ENCODE results near the gene CNIH3. TPM values are rescaled to one million over a fixed set of nuclear protein-coding genes. Genes with fewer than 3 reads are reported as not detected.

CNIH3 gene
- total RNA-seq, 5 donors from 2014 or later (not counting 1 experiment from before 2014, with no cell fraction given), result 2.3 to 3.6 (median 2.4) TPM

DNA sequence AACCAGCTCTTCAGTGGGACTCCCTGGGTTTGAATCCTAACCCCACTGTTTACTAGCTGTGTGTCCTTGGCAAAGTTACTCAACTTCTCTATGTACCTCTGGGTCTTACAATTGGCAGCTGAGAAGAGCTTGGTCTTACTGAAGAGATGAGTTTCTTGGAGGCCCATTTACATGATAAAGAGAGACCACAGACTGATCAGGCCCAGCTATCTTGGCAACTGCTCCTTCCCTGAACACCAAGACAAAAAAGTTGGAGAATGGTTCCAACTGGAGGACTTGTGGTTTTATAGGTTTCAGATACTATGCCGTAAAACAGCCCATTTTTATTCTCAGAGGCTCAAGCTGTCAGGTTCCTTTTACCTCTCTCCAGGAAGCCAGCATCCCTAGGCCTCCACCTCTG, 24.8 kb upstream of the CNIH3 start:
- POLR2A ChIA-PET, result no interaction called here
- H3K36me3 Mint-ChIP-seq, result peaks cover 4% of the 10 kb centered on the region

DNA sequence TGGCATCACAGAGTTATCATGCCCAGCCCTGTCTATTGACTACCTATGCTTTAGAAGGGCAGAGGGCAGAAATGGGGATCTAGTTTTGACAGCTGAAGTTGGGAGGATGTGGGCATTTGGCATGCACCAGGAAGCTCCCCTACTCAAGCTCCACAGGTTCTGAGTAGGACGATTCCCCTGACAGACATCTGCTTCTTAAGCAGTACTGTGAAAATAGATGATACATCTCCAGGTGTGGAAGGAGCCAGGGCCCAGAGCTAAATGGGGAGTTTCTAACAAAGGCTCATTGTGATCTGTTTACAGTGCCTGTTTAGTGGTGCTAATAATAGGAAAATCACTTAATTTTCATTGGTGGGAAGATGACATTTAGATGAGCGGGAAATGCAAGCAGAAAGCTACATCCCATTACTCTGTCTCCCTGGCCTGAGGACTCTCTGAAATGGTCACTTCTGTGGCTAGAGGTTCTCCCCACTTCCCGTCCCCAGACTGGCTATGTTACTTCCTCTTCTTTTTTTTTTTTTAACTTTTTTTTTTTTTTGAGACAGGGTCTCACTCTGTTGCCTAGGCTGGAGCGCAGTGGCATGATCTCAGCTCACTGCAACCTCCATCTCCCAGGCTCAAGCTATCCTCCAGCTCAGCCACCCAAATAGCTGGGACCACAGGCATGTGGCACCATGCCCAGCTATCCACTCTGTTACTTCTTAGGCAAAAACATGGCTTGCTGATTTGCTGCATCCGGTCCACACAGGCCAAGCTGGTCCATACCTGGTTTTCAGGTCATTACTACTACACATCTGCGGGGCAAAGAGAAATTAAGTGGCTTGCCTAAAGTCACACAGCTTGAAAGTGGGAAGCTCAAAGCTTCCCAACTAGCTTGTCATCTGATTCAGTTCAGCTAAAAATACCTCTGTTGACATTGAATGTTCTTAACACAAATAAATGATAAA, 23.2 kb upstream of the CNIH3 start:
- peaks cover 0 to 19% (median 0%) of the 10 kb centered on the region in 3 donors for H3K9me3 Mint-ChIP-seq
- no peak for ATAC-seq (replicated peaks in 1 of 4)

More for the DNA sequence above, 24.8 kb upstream of the CNIH3 start:
- WGBS (ENCODE audit: insufficient coverage), result no CpG with 5 or more reads among the region's 1 CpG
- Mint-ChIP-seq H3K4me3 (no peak overlapping the region), H3K27ac (no peak overlapping the region), H3K27me3 (no peaks in the 10 kb centered on the region), H3K9me3 (peaks cover 0 to 19% (median 0%) of the 10 kb centered on the region in 3 donors), H3K4me1 (peaks cover 0 to 2% (median 0%) of the 10 kb centered on the region in 3 donors)
- Histone ChIP-seq H3K27ac (ENCODE audit: low read length) (no peak overlapping the region), H3K4me3 (ENCODE audit: control insufficient read depth in 1 of 2, extremely low read depth in 1 of 2, low read length in 1 of 2) (no peak overlapping the region), H3K9me3 (no peaks in the 10 kb centered on the region), H3K4me1 (ENCODE audit: control insufficient read depth in 1 of 2, extremely low read depth in 1 of 2, insufficient read depth in 2 of 2, low read length in 2 of 2) (no peaks in the 10 kb centered on the region), H3K27me3 (replicated peaks in 1 of 2; ENCODE audit: control insufficient read depth in 2 of 2, extremely low read depth in 1 of 2, insufficient read depth in 2 of 2, low read length in 1 of 2) (no peaks in the 10 kb centered on the region), H3K36me3 (ENCODE audit: control insufficient read depth in 2 of 2, extremely low read depth in 1 of 2, insufficient read depth in 1 of 2, low read length in 1 of 2) (no peaks in the 10 kb centered on the region)
- DNase-seq (no peak), ATAC-seq (replicated peaks in 1 of 4) (no peak)
- CTCF ChIA-PET, result no interaction called here

DNA sequence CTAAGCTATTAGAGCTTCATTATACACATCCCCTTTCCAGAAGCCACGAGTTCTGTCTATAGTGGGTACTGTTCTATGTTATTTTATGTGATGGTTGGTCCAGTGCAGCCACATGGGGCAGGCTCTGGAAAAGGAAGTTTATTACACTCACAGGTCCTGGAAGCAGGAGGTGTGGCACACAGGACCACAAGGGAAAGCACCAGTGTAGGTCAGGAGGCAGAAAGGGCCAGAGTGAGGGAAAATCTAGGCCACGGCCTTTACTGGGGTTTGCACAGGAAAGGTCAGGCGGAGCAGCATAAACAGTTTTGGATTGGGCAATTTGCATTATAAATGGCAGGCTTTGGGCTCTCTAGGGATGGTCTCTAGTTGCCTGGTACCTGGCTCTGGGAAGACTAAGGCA, 21.8 kb upstream of the CNIH3 start:
- POLR2A ChIA-PET, result interaction anchor here in 1 of 2 donors (0.6 kb wide), 1 partner anchor 414 kb away, joined by 6 read pairs; no protein-coding TSS in a partner anchor
- H3K27me3 ChIP-seq (replicated peaks in 1 of 2; ENCODE audit: control insufficient read depth in 2 of 2, extremely low read depth in 1 of 2, insufficient read depth in 2 of 2, low read length in 1 of 2), result no peaks in the 10 kb centered on the region
- Mint-ChIP-seq H3K4me3 (no peak overlapping the region), H3K27ac (no peak overlapping the region), H3K27me3 (no peaks in the 10 kb centered on the region), H3K9me3 (peaks cover 0 to 11% (median 0%) of the 10 kb centered on the region in 3 donors), H3K36me3 (no peaks in the 10 kb centered on the region), H3K4me1 (peaks cover 0 to 2% (median 0%) of the 10 kb centered on the region in 3 donors)
- H3K4me1 ChIP-seq (ENCODE audit: control insufficient read depth in 1 of 2, extremely low read depth in 1 of 2, insufficient read depth in 2 of 2, low read length in 2 of 2), result no peaks in the 10 kb centered on the region
- no peak overlapping the region for H3K27ac ChIP-seq (ENCODE audit: low read length)
- no peak for ATAC-seq (replicated peaks in 1 of 4)
- H3K36me3 ChIP-seq (ENCODE audit: control insufficient read depth in 2 of 2, extremely low read depth in 1 of 2, insufficient read depth in 1 of 2, low read length in 1 of 2), result no peaks in the 10 kb centered on the region
- 100% methylated on average over 2 of the region's 3 CpGs for WGBS (ENCODE audit: insufficient coverage)
- no peak for DNase-seq
- H3K4me3 ChIP-seq (ENCODE audit: control insufficient read depth in 1 of 2, extremely low read depth in 1 of 2, low read length in 1 of 2), result no peak overlapping the region
- CTCF ChIA-PET, result no interaction called here
- H3K9me3 ChIP-seq, result no peaks in the 10 kb centered on the region

More for the DNA sequence above, 23.2 kb upstream of the CNIH3 start:
- Mint-ChIP-seq H3K36me3 (no peaks in the 10 kb centered on the region), H3K4me3 (no peak overlapping the region), H3K27me3 (no peaks in the 10 kb centered on the region), H3K4me1 (peaks cover 0 to 2% (median 0%) of the 10 kb centered on the region in 3 donors), H3K27ac (no peak overlapping the region)
- ChIA-PET CTCF (interaction anchor here in 1 of 2 donors (0.8 kb wide), 1 partner anchor 28 kb away, joined by 3 read pairs; no protein-coding TSS in a partner anchor), POLR2A (no interaction called here)
- Histone ChIP-seq H3K4me3 (ENCODE audit: control insufficient read depth in 1 of 2, extremely low read depth in 1 of 2, low read length in 1 of 2) (no peak overlapping the region), H3K9me3 (no peaks in the 10 kb centered on the region), H3K27ac (ENCODE audit: low read length) (no peak overlapping the region), H3K36me3 (ENCODE audit: control insufficient read depth in 2 of 2, extremely low read depth in 1 of 2, insufficient read depth in 1 of 2, low read length in 1 of 2) (no peaks in the 10 kb centered on the region), H3K4me1 (ENCODE audit: control insufficient read depth in 1 of 2, extremely low read depth in 1 of 2, insufficient read depth in 2 of 2, low read length in 2 of 2) (no peaks in the 10 kb centered on the region), H3K27me3 (replicated peaks in 1 of 2; ENCODE audit: control insufficient read depth in 2 of 2, extremely low read depth in 1 of 2, insufficient read depth in 2 of 2, low read length in 1 of 2) (no peaks in the 10 kb centered on the region)
- WGBS (ENCODE audit: insufficient coverage), result 93% methylated on average over 3 of the region's 6 CpGs
- no peak for DNase-seq

DNA sequence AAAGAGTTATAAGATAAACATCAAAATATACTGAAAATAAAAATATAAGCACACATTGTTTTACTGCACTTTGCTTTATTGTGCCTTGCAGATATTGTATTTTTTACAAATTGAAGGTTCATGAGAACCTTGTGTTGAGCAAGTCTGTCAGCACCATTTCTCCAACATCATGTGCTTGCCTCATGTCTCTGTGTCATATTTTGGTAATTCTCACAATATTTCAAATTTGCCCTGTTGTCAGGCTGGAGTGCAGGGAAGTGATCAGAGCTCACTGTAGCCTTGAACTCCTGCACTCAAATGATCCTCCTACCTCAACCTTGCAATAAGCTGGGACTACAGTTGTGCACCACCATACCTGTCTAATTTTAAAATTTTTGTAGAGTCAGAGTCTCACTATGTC, 21.3 kb upstream of the CNIH3 start:
- Mint-ChIP-seq H3K4me1 (peaks cover 0 to 2% (median 0%) of the 10 kb centered on the region in 3 donors), H3K4me3 (no peak overlapping the region), H3K27me3 (no peaks in the 10 kb centered on the region), H3K36me3 (no peaks in the 10 kb centered on the region), H3K9me3 (peaks cover 0 to 9% (median 0%) of the 10 kb centered on the region in 3 donors), H3K27ac (no peak overlapping the region)
- Histone ChIP-seq H3K36me3 (ENCODE audit: control insufficient read depth in 2 of 2, extremely low read depth in 1 of 2, insufficient read depth in 1 of 2, low read length in 1 of 2) (no peaks in the 10 kb centered on the region), H3K27me3 (replicated peaks in 1 of 2; ENCODE audit: control insufficient read depth in 2 of 2, extremely low read depth in 1 of 2, insufficient read depth in 2 of 2, low read length in 1 of 2) (no peaks in the 10 kb centered on the region), H3K27ac (ENCODE audit: low read length) (no peak overlapping the region), H3K9me3 (no peaks in the 10 kb centered on the region), H3K4me3 (ENCODE audit: control insufficient read depth in 1 of 2, extremely low read depth in 1 of 2, low read length in 1 of 2) (no peak overlapping the region), H3K4me1 (ENCODE audit: control insufficient read depth in 1 of 2, extremely low read depth in 1 of 2, insufficient read depth in 2 of 2, low read length in 2 of 2) (no peaks in the 10 kb centered on the region)
- no peak for ATAC-seq (replicated peaks in 1 of 4)
- no peak for DNase-seq
- ChIA-PET CTCF (no interaction called here), POLR2A (interaction anchor here in 1 of 2 donors (0.6 kb wide), 1 partner anchor 414 kb away, joined by 6 read pairs; no protein-coding TSS in a partner anchor)

DNA sequence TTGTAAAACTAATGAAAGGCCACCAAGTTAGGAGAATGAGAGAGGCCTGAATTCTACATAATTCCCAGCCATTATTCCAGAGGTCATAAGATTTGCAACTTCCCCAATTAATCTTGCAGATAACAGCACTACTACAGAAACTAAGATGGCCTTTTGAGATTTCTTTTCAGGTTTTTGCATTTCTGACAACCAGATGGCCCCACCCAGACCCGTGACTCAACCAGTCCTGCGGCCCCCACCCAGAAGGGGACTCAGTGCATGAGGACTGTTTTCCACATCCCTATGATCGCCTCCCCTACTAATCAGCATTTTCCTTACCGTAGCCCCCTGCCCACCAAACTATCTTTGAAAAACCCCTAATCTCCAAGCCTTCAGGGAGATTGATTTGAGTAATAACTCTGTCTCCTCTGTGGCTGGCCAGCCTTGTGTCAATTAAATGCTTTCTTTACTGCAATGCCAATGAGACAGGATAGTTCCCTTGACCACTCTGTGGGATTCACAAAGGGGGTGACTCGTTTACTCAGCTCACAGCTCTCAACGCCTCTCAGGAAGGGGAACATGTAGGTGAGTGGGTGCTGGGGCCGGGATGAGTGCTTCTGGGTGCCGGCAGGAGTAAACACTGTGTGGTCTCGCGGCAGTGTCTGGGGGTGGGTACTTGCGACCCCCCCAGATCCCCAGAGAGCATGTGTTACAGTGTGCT, 10.5 kb upstream of the CNIH3 start:
- no peaks in the 10 kb centered on the region for H3K36me3 Mint-ChIP-seq
- Histone ChIP-seq H3K4me1 (ENCODE audit: control insufficient read depth in 1 of 2, extremely low read depth in 1 of 2, insufficient read depth in 2 of 2, low read length in 2 of 2) (no peaks in the 10 kb centered on the region), H3K4me3 (ENCODE audit: control insufficient read depth in 1 of 2, extremely low read depth in 1 of 2, low read length in 1 of 2) (no peak overlapping the region), H3K27ac (ENCODE audit: low read length) (no peak overlapping the region), H3K9me3 (no peaks in the 10 kb centered on the region), H3K27me3 (replicated peaks in 1 of 2; ENCODE audit: control insufficient read depth in 2 of 2, extremely low read depth in 1 of 2, insufficient read depth in 2 of 2, low read length in 1 of 2) (peaks cover 0 to 11% of the 10 kb centered on the region in 2 experiments), H3K36me3 (ENCODE audit: control insufficient read depth in 2 of 2, extremely low read depth in 1 of 2, insufficient read depth in 1 of 2, low read length in 1 of 2) (no peaks in the 10 kb centered on the region)
- 90% methylated on average over 8 of the region's 11 CpGs for WGBS (ENCODE audit: insufficient coverage)
- ChIA-PET CTCF (no interaction called here), POLR2A (no interaction called here)
- no peak overlapping the region for H3K27ac Mint-ChIP-seq
- ATAC-seq (replicated peaks in 1 of 4), result no peak
- no peak overlapping the region for H3K4me3 Mint-ChIP-seq
- no peaks in the 10 kb centered on the region for H3K9me3 Mint-ChIP-seq
- no peak for DNase-seq
- no peaks in the 10 kb centered on the region for H3K4me1 Mint-ChIP-seq
- H3K27me3 Mint-ChIP-seq, result peaks cover 18 to 26% of the 10 kb centered on the region in 2 donors

All from T-cell (primary cell).